RWPE2 (cell line): ENCODE measurements around the gene DHFR.

Experiments
- ATAC-seq: fragments of 200-7000 bp; cut with Tn5 transposase; 3 replicates; pipeline ENCODE4 v1.9.1; 2021; ENCODE audit warnings: low read depth
- DNase-seq: peaks from one replicate; pipeline ENCODE4 v3.0.0-alpha.2; 2020; ENCODE audit warnings: low spot score
- H3K27ac ChIP-seq: fragments of 450-650 bp; 2 replicates; pipeline ENCODE4 v1.5.1; 2017; ENCODE audit warnings: mild to moderate bottlenecking; ENCODE audit not compliant: poor library complexity, severe bottlenecking
- H3K27me3 ChIP-seq: fragments of 250-450 bp; sonication (Bioruptor Pico); 2 replicates; pipeline ENCODE4 v1.5.1; 2021; ENCODE audit warnings: mild to moderate bottlenecking, moderate library complexity; ENCODE audit not compliant: insufficient read depth, poor library complexity, severe bottlenecking
- H3K36me3 ChIP-seq: fragments of 250-450 bp; sonication (Bioruptor Pico); 2 replicates; pipeline ENCODE4 v1.5.1; 2020; ENCODE audit warnings: low read depth, mild to moderate bottlenecking, moderate library complexity
- H3K4me1 ChIP-seq: fragments of 250-450 bp; sonication (Bioruptor Pico); 2 replicates; pipeline ENCODE4 v1.5.1; 2021; ENCODE audit warnings: mild to moderate bottlenecking, moderate library complexity; ENCODE audit not compliant: insufficient read depth, poor library complexity, severe bottlenecking
- H3K4me3 ChIP-seq: fragments of 250-450 bp; sonication (Bioruptor Pico); 2 replicates; pipeline ENCODE4 v1.5.1; 2021; ENCODE audit warnings: mild to moderate bottlenecking, moderate library complexity; ENCODE audit not compliant: severe bottlenecking
- H3K9me3 ChIP-seq: fragments of 250-450 bp; sonication (Bioruptor Pico); 2 replicates; pipeline ENCODE4 v1.5.1; 2021; ENCODE audit warnings: mild to moderate bottlenecking, moderate library complexity; ENCODE audit not compliant: severe bottlenecking
- CTCF ChIP-seq: fragments of 450-650 bp; IDR thresholded peaks from one replicate; pipeline ENCODE4 v1.5.1; 2017; ENCODE audit warnings: mild to moderate bottlenecking, moderate library complexity; ENCODE audit not compliant: poor library complexity, severe bottlenecking

Gene DHFR

GRCh38 chr5:80631278-80632259 lies 23.2 kb downstream of the DHFR start:
- no peaks in the 10 kb centered on the region for H3K9me3 ChIP-seq
- DNase-seq (no peak), ATAC-seq (no peak)
- no peak overlapping the region for H3K27ac ChIP-seq
- H3K36me3 ChIP-seq = peaks cover 67% of the 10 kb centered on the region
- H3K4me3 ChIP-seq = no peak overlapping the region
- no peaks in the 10 kb centered on the region for H3K27me3 ChIP-seq
- no peak for TF ChIP-seq CTCF
- H3K4me1 ChIP-seq = no peaks in the 10 kb centered on the region

DNA sequence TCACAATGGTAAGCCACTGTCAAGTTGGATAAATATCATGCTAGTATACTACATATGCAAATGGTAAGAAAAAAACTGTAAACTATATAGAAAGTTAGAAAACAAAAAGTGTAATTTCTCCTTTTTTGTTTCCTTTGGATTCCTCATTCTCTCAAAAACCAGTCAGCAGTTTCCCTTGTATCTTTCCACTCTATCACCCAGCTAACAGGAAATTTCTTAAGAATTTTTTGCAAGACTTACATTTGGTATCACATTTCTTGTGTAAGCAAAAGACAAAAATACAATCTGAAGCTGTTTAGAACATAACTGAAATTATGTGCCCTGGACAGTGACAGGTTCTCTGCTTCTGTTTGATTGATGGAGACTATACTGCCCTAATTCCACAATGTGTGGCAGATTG lies 25.5 kb downstream of the DHFR start:
- no peak for ATAC-seq
- no peak for TF ChIP-seq CTCF
- Histone ChIP-seq H3K4me3 (no peak overlapping the region), H3K4me1 (no peaks in the 10 kb centered on the region), H3K27ac (no peak overlapping the region), H3K36me3 (peaks cover 56% of the 10 kb centered on the region), H3K9me3 (no peaks in the 10 kb centered on the region), H3K27me3 (no peaks in the 10 kb centered on the region)
- DNase-seq = no peak

- no peaks in the 10 kb centered on the region for H3K9me3 ChIP-seq
- H3K27ac ChIP-seq = no peak overlapping the region
- peaks cover 15% of the 10 kb centered on the region for H3K36me3 ChIP-seq
- no peak for TF ChIP-seq CTCF
- no peaks in the 10 kb centered on the region for H3K27me3 ChIP-seq
- H3K4me3 ChIP-seq = no peak overlapping the region
- no peaks in the 10 kb centered on the region for H3K4me1 ChIP-seq
- ATAC-seq (no peak), DNase-seq (no peak)
Measured at GRCh38 chr5:80625230-80625629, 29.6 kb downstream of the DHFR start.

- DNase-seq (no peak), ATAC-seq (no peak)
- no peak for TF ChIP-seq CTCF
- Histone ChIP-seq H3K27me3 (no peaks in the 10 kb centered on the region), H3K27ac (no peak overlapping the region), H3K4me3 (no peak overlapping the region), H3K9me3 (no peaks in the 10 kb centered on the region), H3K36me3 (peaks cover 4% of the 10 kb centered on the region), H3K4me1 (no peaks in the 10 kb centered on the region)
Measured at GRCh38 chr5:80623999-80624398, 30.8 kb downstream of the DHFR start.

- H3K27ac ChIP-seq = no peak overlapping the region
- no peaks in the 10 kb centered on the region for H3K27me3 ChIP-seq
- DNase-seq = no peak
- no peaks in the 10 kb centered on the region for H3K4me1 ChIP-seq
- no peak for TF ChIP-seq CTCF
- no peaks in the 10 kb centered on the region for H3K9me3 ChIP-seq
- no peak for ATAC-seq
- no peak overlapping the region for H3K4me3 ChIP-seq
- H3K36me3 ChIP-seq = 0 out of 2 replicates have a peak, but pooled peaks cover 2% of the 10 kb centered on the region
Measured at GRCh38 chr5:80622756-80623155, 32.0 kb downstream of the DHFR start.
